ENCODE results near the gene AZIN2.
A peak's percentile ranks its signal among the peaks of the same experiment; 100 is the strongest.
"Not testable (repeated sequence)": the region's sequence is repeated elsewhere in the genome, so short reads cannot be mapped to it uniquely, and the experiment has no call there.

The AZIN2 gene

DNA sequence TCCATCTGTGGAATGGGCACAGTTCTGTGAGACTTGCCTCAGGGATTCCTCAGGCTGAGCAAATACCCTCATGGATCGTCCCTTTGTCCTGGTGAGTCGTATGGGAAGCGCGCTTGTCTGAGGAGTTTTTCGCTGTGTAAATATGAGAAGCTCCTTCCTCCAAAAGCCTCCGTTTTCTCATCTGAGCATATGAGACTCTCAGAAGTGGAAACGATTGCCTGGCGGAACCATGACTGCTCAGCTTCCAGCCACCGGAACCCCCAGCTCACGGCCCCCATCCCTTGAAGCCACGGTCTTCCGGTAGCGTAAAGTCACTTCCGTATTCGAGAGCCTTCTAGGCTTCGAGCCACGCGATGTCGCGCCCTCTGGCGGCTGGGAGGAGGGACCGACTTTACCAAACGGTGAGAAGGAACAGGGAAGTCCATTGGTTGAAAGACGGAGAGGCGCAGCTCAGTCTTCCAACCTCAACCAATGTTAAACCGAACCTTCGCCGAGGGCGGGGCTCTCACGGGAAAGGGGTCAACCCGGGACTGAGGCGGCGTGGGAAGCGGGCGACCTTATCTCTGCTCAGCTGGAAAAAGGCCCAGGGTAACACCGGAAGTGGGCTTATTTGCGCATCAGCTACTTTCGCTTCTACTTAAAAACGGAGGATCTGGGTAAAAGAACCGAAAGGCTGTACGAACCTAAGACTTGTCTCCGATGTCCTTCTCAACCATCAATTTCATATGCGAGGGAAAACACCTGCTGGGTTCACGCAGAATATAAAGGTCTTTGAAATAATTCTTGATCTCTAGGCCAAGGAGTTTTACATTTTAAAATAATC, 46.3 kb downstream of the AZIN2 start:
- DNase-seq (ENCODE audit: low spot score): peak; percentile 100

DNA sequence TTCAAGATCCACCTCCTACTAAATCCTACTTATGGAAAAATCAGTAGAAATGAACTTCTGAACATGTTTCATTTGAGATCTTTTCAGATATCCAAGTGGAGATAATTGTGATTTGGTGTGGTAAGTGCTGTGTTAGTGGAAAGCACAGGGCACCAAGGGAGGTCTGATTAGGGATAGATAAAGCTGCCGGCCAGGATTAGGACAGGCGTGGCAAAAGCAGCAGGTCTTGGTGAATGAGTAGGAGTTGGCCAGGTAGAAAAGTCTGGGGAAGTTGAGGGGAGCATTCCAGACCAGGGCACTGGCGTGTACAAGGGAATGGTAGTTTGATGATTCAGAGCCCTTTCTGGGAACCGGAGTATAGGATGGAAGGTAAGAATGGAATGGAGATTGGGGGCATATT, 47.8 kb downstream of the AZIN2 start:
- DNase-seq (ENCODE audit: low spot score): no peak

DNA sequence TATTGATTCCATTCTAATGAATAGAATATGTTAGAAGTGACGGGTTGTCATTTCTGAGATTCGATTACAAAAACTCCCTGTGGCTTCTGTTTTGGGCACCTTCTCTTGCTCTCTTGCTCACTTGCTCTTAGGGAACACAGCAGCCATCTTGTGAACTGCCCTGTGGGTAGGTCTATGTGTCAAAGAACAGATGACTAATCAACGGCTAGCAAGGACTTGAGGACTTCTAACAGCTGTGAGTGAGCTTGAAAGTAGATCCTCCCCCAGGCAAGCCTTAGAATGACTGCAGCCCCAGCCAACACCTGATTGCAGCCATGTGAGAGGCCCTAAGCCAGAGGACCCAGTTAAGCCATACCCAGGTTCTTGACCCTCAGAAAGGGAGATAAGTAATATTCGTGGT, 49.3 kb downstream of the AZIN2 start:
- no peak for DNase-seq (ENCODE audit: low spot score)

GRCh38 chr1:33131191-33131590, 50.2 kb downstream of the AZIN2 start:
- DNase-seq (ENCODE audit: low spot score): no peak

GRCh38 chr1:33132549-33132948, 51.6 kb downstream of the AZIN2 start:
- DNase-seq (ENCODE audit: low spot score): no peak

GRCh38 chr1:33133478-33134105, 52.6 kb downstream of the AZIN2 start:
- DNase-seq (ENCODE audit: low spot score): no peak

DNA sequence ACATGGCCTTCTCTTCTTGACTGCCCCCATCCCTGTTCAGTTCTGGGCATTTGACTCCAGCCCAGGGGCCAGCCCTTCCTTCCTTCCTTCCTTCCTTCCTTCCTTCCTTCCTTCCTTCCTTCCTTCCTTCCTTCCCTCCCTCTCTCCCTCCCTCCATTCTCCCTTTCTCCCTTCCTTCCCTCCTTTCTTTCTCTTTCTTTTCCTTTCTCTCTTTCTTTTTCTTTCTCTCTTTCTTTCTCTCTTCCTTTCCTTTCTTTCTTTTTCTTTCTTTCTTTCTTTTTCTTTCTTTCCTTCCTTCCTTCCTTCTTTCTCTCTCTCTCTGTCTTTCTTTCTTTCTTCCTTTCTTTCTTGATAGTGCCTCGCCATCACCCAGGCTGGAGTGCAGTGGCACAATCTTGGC, 55.1 kb downstream of the AZIN2 start:
- DNase-seq (ENCODE audit: low spot score): not testable (repeated sequence)

DNA sequence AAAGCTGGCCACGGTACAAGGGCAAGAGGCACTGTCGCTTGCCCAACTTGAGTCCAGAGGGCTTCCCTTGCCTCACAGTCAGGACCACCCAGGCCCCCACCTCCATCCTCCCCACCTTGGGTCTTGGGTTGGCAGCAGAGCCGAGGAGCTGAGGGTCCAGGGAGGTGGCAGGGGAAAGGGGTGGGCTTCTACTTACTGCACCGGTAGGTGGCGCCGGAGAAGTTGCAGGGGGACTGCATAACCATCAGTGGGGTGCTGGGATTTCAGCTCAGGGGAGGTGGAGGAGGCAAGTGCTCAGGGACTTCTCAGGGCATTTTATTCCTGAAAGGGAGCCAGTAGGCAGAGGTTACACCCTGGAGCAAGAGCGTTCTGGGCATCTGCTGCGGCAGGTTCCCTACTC, 56.8 kb downstream of the AZIN2 start:
- peak; percentile 69 for DNase-seq (ENCODE audit: low spot score)

- DNase-seq (ENCODE audit: low spot score): no peak
Observed at GRCh38 chr1:33140153-33141149, 59.5 kb downstream of the AZIN2 start.

DNA sequence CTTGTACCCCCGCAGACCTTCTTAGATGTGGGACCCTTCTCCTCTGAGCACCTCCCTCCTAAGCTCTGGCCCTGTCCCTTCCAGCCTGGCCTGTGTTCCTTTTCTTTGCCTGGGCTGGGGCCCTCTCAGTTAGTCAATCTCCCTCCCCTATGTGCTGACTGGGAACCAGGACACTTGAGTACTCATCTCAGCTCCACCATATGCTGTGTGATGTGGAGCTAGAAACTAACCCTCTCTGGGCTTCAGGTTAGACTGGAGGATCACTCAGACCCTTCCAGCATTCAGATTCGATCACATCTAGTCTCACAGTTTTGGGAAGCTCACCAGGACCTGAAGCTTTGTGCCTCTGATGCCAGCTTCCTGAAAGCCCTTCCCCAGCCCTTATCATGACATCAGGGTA, 60.3 kb downstream of the AZIN2 start:
- no peak for DNase-seq (ENCODE audit: low spot score)

GRCh38 chr1:33141781-33142180, 60.8 kb downstream of the AZIN2 start:
- no peak for DNase-seq (ENCODE audit: low spot score)

DNA sequence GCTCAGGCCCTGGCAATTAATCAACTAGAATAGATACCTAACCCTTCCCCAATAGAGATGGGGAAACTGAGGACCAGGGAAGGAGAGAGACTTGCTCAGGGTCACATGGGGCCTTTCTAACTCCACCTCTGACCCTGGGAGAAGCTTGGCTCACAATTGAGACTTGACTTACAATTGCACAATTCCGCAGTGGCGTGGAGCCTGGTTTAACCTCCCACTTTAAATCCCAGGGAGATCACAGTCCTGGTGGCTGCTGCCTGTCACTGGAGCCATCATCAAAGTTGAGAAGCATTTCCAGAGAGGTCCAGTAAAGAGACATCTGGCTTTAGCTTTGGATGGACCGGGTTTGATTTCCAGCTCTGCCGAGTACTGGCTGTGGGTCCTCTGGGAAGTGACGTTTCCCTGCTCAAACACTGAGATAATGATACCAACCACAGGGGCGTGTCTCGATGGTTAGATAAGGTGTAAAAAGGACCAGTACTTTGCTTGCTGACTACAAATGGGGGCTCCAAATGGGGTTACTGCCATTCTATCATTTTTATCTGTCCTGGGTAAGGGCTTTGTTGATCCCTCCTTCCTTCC, 61.6 kb downstream of the AZIN2 start:
- DNase-seq (ENCODE audit: low spot score): no peak

DNA sequence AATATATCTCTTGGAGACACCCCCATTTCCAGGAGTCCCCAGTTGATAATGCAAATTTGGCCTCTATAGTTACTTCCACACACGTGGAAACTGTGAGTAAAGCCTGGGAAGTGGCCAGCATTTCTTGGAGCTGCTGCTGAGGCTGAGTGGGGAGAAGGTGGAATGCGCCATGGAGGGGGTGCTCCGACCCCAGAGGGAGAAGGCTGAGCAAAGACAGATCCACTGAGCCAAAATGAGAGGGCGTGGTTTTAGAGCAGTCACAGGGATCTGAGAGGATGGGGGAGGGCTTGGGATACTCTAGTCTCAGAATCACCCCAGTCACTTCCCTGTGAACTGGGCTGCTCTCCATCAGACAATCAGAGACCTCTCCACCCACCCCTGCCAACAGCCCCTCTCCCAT, 62.2 kb downstream of the AZIN2 start:
- DNase-seq (ENCODE audit: low spot score): no peak

- DNase-seq (ENCODE audit: low spot score): no peak
Observed at GRCh38 chr1:33143698-33144097, 62.7 kb downstream of the AZIN2 start.

DNA sequence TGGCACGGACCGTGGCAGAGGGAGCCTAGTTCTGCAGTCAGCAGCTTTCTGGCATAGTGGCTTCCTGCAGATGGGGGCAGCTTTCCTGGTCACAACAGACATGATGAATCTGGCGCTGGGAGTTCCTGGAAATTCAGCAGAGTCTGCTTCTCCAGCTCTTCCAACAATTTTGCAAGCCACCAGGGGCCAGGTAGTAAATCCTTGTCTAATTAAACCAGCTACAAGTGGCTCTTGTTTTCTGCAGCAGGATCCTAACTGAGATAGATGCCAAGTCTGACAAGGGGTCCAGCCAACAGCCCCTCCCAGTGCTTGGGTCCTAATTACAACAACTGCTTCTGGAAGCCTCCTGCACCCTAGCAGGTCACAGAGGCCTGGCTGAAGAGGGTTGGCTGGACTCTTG, 65.0 kb downstream of the AZIN2 start:
- no peak for DNase-seq (ENCODE audit: low spot score)

DNA sequence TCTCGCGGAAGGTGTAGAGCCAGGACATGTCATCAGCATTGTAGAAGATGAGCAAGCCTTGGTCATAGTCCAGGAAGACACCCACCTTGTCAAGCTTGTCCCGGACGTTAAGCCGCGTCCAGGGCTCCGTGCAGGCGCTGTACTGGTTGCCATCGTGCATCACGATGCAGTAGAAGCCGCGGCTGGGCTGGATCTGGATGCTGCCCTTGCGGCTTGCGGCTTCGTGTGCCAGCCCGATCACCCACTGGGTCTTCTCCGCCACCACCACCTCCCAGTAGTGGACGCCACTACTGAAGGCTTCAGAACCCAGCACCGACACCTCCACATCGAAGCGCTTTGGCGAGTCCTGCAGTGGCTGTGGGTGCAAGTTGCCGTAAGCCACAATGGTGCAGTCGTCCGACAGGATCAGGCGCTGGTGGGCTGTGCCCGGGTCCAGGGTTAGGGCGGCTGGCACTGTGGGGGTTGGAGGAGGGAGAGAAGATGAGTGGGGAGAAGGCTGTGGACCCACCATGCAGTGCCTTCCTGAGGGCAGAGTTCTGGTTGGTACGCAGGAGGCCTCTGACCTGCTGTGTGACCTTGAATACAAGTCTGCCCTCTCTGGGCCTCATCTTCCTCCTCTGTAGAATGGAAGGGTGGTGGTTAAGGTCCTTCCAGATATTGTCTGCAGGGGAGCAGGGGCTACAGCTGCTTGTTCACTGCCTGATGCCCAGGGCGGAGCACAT, 66.5 kb downstream of the AZIN2 start:
- DNase-seq (ENCODE audit: low spot score): no peak

- no peak for DNase-seq (ENCODE audit: low spot score)
Observed at GRCh38 chr1:33147997-33148314, 67.0 kb downstream of the AZIN2 start.

DNA sequence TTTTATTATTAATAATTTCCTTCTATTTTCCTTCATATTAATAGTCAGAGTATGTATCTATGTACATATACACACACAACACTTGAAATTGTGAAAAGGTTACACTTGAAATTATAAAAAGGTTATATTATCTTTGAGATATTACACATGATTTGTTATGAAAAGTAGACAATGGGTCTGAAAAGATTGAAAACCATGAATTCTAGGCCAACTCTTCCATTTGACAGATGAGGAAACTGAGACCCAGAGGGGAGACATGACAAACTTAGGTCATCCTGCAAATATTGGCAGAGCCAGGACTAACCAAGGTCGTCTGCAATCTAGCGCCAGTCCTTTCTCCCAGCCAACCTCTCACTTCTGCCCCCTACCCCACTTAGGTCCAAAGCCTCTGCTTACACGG, 67.7 kb downstream of the AZIN2 start:
- DNase-seq (ENCODE audit: low spot score): no peak

- no peak for DNase-seq (ENCODE audit: low spot score)
Observed at GRCh38 chr1:33149453-33150190, 68.7 kb downstream of the AZIN2 start.

- no peak for DNase-seq (ENCODE audit: low spot score)
Observed at GRCh38 chr1:33150522-33150921, 69.6 kb downstream of the AZIN2 start.

DNA sequence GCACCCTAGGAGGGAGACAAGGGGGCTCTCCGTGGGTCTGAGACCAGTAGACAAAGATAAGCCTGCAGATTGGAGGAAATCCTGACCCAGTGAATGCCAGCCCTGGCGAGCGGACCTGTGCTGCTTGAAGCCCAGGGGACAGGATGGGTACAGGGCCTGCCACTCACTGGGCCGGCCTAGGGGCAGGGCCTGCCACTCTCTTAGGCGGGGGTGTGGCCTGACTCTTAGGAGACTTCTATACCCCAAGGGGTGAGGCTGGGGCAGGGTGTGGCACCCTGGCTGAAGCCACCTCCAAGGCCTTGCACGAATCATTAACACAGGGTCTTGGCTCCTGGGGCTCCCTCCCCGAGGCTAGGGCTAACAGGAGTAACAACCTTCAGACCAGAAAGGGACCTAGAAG, 70.2 kb downstream of the AZIN2 start:
- DNase-seq (ENCODE audit: low spot score): no peak

Measured in NAMALWA (cell line).